MM.1S (cell line): ENCODE data around the gene ITGA2.

Experiments
- DNase-seq: peaks from one replicate; pipeline ENCODE4 v3.0.0-alpha.2; 2015
- H2AFZ ChIP-seq: fragments of 300-600 bp; sonication (generic); 2 replicates; pipeline ENCODE4 v1.6.0; 2016; ENCODE audit warnings: antibody characterized with exemption, low read length
- H3F3A ChIP-seq: fragments of 300-600 bp; sonication (generic); 2 replicates; pipeline ENCODE4 v1.6.1; 2016; ENCODE audit warnings: mild to moderate bottlenecking, antibody characterized with exemption, low read length, moderate library complexity, mixed read lengths; ENCODE audit not compliant: insufficient read depth
- H3K27ac ChIP-seq: fragments of 300-600 bp; sonication (generic); 2 replicates; pipeline ENCODE4 v1.5.1; 2016; ENCODE audit warnings: mild to moderate bottlenecking, low read length
- H3K27me3 ChIP-seq: fragments of 300-600 bp; sonication (generic); replicated peaks from 2 replicates; pipeline ENCODE4 v1.6.0; 2016; ENCODE audit warnings: low read length; ENCODE audit not compliant: insufficient read depth
- H3K36me3 ChIP-seq: fragments of 300-600 bp; sonication (generic); replicated peaks from 2 replicates; pipeline ENCODE4 v1.6.1; 2016; ENCODE audit warnings: mild to moderate bottlenecking, low read length, mixed read lengths; ENCODE audit not compliant: insufficient read depth
- H3K4me1 ChIP-seq: fragments of 300-600 bp; sonication (generic); 2 replicates; pipeline ENCODE4 v1.6.1; 2016; ENCODE audit warnings: low read length, mixed read lengths
- H3K4me2 ChIP-seq: fragments of 300-600 bp; sonication (generic); 2 replicates; pipeline ENCODE4 v1.6.0; 2016; ENCODE audit warnings: low read depth, low read length
- H3K4me3 ChIP-seq: fragments of 300-600 bp; sonication (generic); 2 replicates; pipeline ENCODE4 v1.5.1; 2016; ENCODE audit warnings: low read length, mixed read lengths
- H3K79me2 ChIP-seq: fragments of 300-600 bp; sonication (generic); 2 replicates; pipeline ENCODE4 v1.6.1; 2016; ENCODE audit warnings: mixed run types, low read length, mixed read lengths
- H3K9ac ChIP-seq: fragments of 300-600 bp; sonication (generic); 2 replicates; pipeline ENCODE4 v1.6.1; 2016; ENCODE audit warnings: low read length, mixed read lengths
- H3K9me2 ChIP-seq: fragments of 300-600 bp; sonication (generic); replicated peaks from 2 replicates; pipeline ENCODE4 v1.6.1; 2016; ENCODE audit warnings: mild to moderate bottlenecking, low read length, mixed read lengths; ENCODE audit not compliant: insufficient read depth
- H3K9me3 ChIP-seq: fragments of 300-600 bp; sonication (generic); replicated peaks from 2 replicates; pipeline ENCODE4 v1.6.1; 2016; ENCODE audit warnings: mild to moderate bottlenecking, low read length, mixed read lengths; ENCODE audit not compliant: insufficient read depth
- H4K20me1 ChIP-seq: fragments of 300-600 bp; sonication (generic); 2 replicates; pipeline ENCODE4 v1.6.1; 2016; ENCODE audit warnings: mild to moderate bottlenecking, low read length, moderate library complexity, mixed read lengths; ENCODE audit not compliant: insufficient read depth
- CTCF ChIP-seq: fragments of 300-600 bp; sonication (generic); IDR thresholded peaks from 2 replicates; pipeline ENCODE4 v1.5.1; 2016; ENCODE audit warnings: antibody characterized with exemption, low read length, mixed read lengths
- EZH2 ChIP-seq: fragments of 300-600 bp; sonication (generic); optimal IDR thresholded peaks from 2 replicates; pipeline ENCODE3; 2017; ENCODE audit warnings: low read depth, mild to moderate bottlenecking, antibody characterized with exemption, low read length, mixed read lengths
- EZH2phosphoT487 ChIP-seq: fragments of 300-600 bp; sonication (generic); IDR thresholded peaks from 2 replicates; pipeline ENCODE4 v1.6.1; 2018; ENCODE audit warnings: antibody characterized with exemption, low read length

ITGA2 gene

GRCh38 chr5:52987711-52988331 is 1.3 kb upstream of the ITGA2 start:
- Histone ChIP-seq H3F3A (no peaks in the 10 kb centered on the region), H3K4me1 (no peaks in the 10 kb centered on the region), H3K27ac (no peak overlapping the region)

GRCh38 chr5:52988335-52989024 is 672 bp upstream of the ITGA2 start:
- H3K4me1 ChIP-seq = no peaks in the 10 kb centered on the region
- H2AFZ ChIP-seq = peak overlapping the region; percentile 86
- TF ChIP-seq EZH2 (no peak), CTCF (no peak), EZH2phosphoT487 (no peak)
- H3K27ac ChIP-seq = no peak overlapping the region
- no peaks in the 10 kb centered on the region for H3K9me2 ChIP-seq
- H3K9ac ChIP-seq = no peak overlapping the region; the same call in 1 of the 2 replicates
- no peak for DNase-seq
- H3K4me3 ChIP-seq = peak overlapping the region; percentile 81
- H3K4me2 ChIP-seq = peak overlapping the region; percentile 89
- peaks cover 8% of the 10 kb centered on the region for H3K27me3 ChIP-seq
- no peaks in the 10 kb centered on the region for H3K79me2 ChIP-seq
- no peaks in the 10 kb centered on the region for H3K36me3 ChIP-seq
- H3K9me3 ChIP-seq = no peaks in the 10 kb centered on the region
- no peaks in the 10 kb centered on the region for H3F3A ChIP-seq
- H4K20me1 ChIP-seq = no peaks in the 10 kb centered on the region

More at GRCh38 chr5:52987711-52988331, 1.3 kb upstream of the ITGA2 start:
- Histone ChIP-seq H2AFZ (no peak overlapping the region), H3K4me2 (no peak overlapping the region), H3K9me2 (no peaks in the 10 kb centered on the region), H3K36me3 (no peaks in the 10 kb centered on the region), H4K20me1 (no peaks in the 10 kb centered on the region), H3K27me3 (peaks cover 8% of the 10 kb centered on the region), H3K79me2 (no peaks in the 10 kb centered on the region), H3K9ac (no peak overlapping the region), H3K9me3 (no peaks in the 10 kb centered on the region), H3K4me3 (no peak overlapping the region)
- DNase-seq = no peak
- TF ChIP-seq EZH2 = no peak
- TF ChIP-seq CTCF = no peak
- TF ChIP-seq EZH2phosphoT487 = no peak

- H3K4me3 ChIP-seq = peak overlapping the region; percentile 81
- TF ChIP-seq CTCF (peak; percentile 41), EZH2phosphoT487 (no peak)
- no peak overlapping the region for H3K27ac ChIP-seq
These were observed 802 bp downstream of the ITGA2 start for GRCh38 chr5:52989781-52990527.

More at GRCh38 chr5:52989781-52990527, 802 bp downstream of the ITGA2 start:
- H2AFZ ChIP-seq = peak overlapping the region; percentile 86
- no peaks in the 10 kb centered on the region for H3K79me2 ChIP-seq
- no peaks in the 10 kb centered on the region for H3K9me2 ChIP-seq
- H3K36me3 ChIP-seq = no peaks in the 10 kb centered on the region
- peak overlapping the region; percentile 33; the same call in 1 of the 2 replicates for H3K9ac ChIP-seq
- no peaks in the 10 kb centered on the region for H4K20me1 ChIP-seq
- H3F3A ChIP-seq = no peaks in the 10 kb centered on the region
- H3K4me2 ChIP-seq = peak overlapping the region; percentile 89
- DNase-seq = peak; percentile 39
- peaks cover 8% of the 10 kb centered on the region for H3K27me3 ChIP-seq
- H3K9me3 ChIP-seq = no peaks in the 10 kb centered on the region
- H3K4me1 ChIP-seq = no peaks in the 10 kb centered on the region
